ENCODE results near the gene GARIN5B.

GARIN5B gene

GRCh38 chr19:55386493-55386971 lies 23.5 kb upstream of the GARIN5B start:
- H3K9me3 ChIP-seq (ENCODE audit: control insufficient read depth, insufficient read depth, low read depth, low read length) = no peaks in the 10 kb centered on the region
- peaks cover 52% of the 10 kb centered on the region for H3K4me1 ChIP-seq (ENCODE audit: control insufficient read depth, insufficient read depth, low read length)
- H3K36me3 ChIP-seq (ENCODE audit: control insufficient read depth, insufficient read depth, low read length) = peaks cover 45% of the 10 kb centered on the region
- H3K4me3 ChIP-seq (ENCODE audit: low read depth, low read length) = peak overlapping the region; percentile 92
- H3K27ac ChIP-seq (ENCODE audit: low read depth, low read length) = no peak overlapping the region
- H3K9ac ChIP-seq (ENCODE audit: low read length) = peak overlapping the region; percentile 96
- peaks cover 14% of the 10 kb centered on the region for H3K27me3 ChIP-seq (ENCODE audit: control insufficient read depth, insufficient read depth, low read length)

GRCh38 chr19:55385724-55386492 lies 22.8 kb upstream of the GARIN5B start, which contains the start of gene RPL28:
TSS of gene RPL28 (plus strand) at chr19:55385932. CDS start at chr19:55386358, 426 bp downstream.
- H3K9me3 ChIP-seq (ENCODE audit: control insufficient read depth, insufficient read depth, low read depth, low read length) = no peaks in the 10 kb centered on the region
- peak within 1 kb of the TSS; percentile 44 for H3K27ac ChIP-seq (ENCODE audit: low read depth, low read length)
- H3K9ac ChIP-seq (ENCODE audit: low read length) = peak within 1 kb of the TSS; percentile 96
- H3K27me3 ChIP-seq (ENCODE audit: control insufficient read depth, insufficient read depth, low read length) = peaks cover 15% of the 10 kb centered on the region
- H3K36me3 ChIP-seq (ENCODE audit: control insufficient read depth, insufficient read depth, low read length) = peaks cover 45% of the 10 kb centered on the region
- peak within 1 kb of the TSS; percentile 92 for H3K4me3 ChIP-seq (ENCODE audit: low read depth, low read length)
- H3K4me1 ChIP-seq (ENCODE audit: control insufficient read depth, insufficient read depth, low read length) = peaks cover 48% of the 10 kb centered on the region

GRCh38 chr19:55384920-55385723 lies 22.1 kb upstream of the GARIN5B start:
- Histone ChIP-seq H3K27ac (ENCODE audit: low read depth, low read length) (peak overlapping the region; percentile 44), H3K9ac (ENCODE audit: low read length) (peak overlapping the region; percentile 70), H3K9me3 (ENCODE audit: control insufficient read depth, insufficient read depth, low read depth, low read length) (no peaks in the 10 kb centered on the region), H3K4me3 (ENCODE audit: low read depth, low read length) (peak overlapping the region; percentile 92), H3K36me3 (ENCODE audit: control insufficient read depth, insufficient read depth, low read length) (peaks cover 43% of the 10 kb centered on the region), H3K4me1 (ENCODE audit: control insufficient read depth, insufficient read depth, low read length) (peaks cover 41% of the 10 kb centered on the region), H3K27me3 (ENCODE audit: control insufficient read depth, insufficient read depth, low read length) (peaks cover 15% of the 10 kb centered on the region)

GRCh38 chr19:55384131-55384919 lies 21.3 kb upstream of the GARIN5B start, which contains the start of gene TMEM238:
TSS of gene TMEM238 (minus strand) at chr19:55384292. CDS start at chr19:55384259, 33 bp downstream.
- no peaks in the 10 kb centered on the region for H3K9me3 ChIP-seq (ENCODE audit: control insufficient read depth, insufficient read depth, low read depth, low read length)
- peaks cover 33% of the 10 kb centered on the region for H3K4me1 ChIP-seq (ENCODE audit: control insufficient read depth, insufficient read depth, low read length)
- peak within 1 kb of the TSS; percentile 92 for H3K4me3 ChIP-seq (ENCODE audit: low read depth, low read length)
- no peak within 1 kb of the TSS for H3K27ac ChIP-seq (ENCODE audit: low read depth, low read length)
- H3K36me3 ChIP-seq (ENCODE audit: control insufficient read depth, insufficient read depth, low read length) = peaks cover 35% of the 10 kb centered on the region
- peaks cover 18% of the 10 kb centered on the region for H3K27me3 ChIP-seq (ENCODE audit: control insufficient read depth, insufficient read depth, low read length)
- peak within 1 kb of the TSS; percentile 70 for H3K9ac ChIP-seq (ENCODE audit: low read length)

GRCh38 chr19:55383279-55384130 lies 20.4 kb upstream of the GARIN5B start:
- no peak overlapping the region for H3K27ac ChIP-seq (ENCODE audit: low read depth, low read length)
- H3K4me3 ChIP-seq (ENCODE audit: low read depth, low read length) = peak overlapping the region; percentile 92

GRCh38 chr19:55382522-55383054 lies 19.5 kb upstream of the GARIN5B start:
- no peak overlapping the region for H3K27ac ChIP-seq (ENCODE audit: low read depth, low read length)
- peaks cover 18% of the 10 kb centered on the region for H3K36me3 ChIP-seq (ENCODE audit: control insufficient read depth, insufficient read depth, low read length)
- H3K9me3 ChIP-seq (ENCODE audit: control insufficient read depth, insufficient read depth, low read depth, low read length) = no peaks in the 10 kb centered on the region
- H3K9ac ChIP-seq (ENCODE audit: low read length) = no peak overlapping the region
- H3K27me3 ChIP-seq (ENCODE audit: control insufficient read depth, insufficient read depth, low read length) = peaks cover 32% of the 10 kb centered on the region
- peaks cover 22% of the 10 kb centered on the region for H3K4me1 ChIP-seq (ENCODE audit: control insufficient read depth, insufficient read depth, low read length)
- H3K4me3 ChIP-seq (ENCODE audit: low read depth, low read length) = no peak overlapping the region

More at GRCh38 chr19:55383279-55384130, 20.4 kb upstream of the GARIN5B start:
- peak overlapping the region; percentile 70 for H3K9ac ChIP-seq (ENCODE audit: low read length)
- H3K36me3 ChIP-seq (ENCODE audit: control insufficient read depth, insufficient read depth, low read length) = peaks cover 27% of the 10 kb centered on the region
- H3K4me1 ChIP-seq (ENCODE audit: control insufficient read depth, insufficient read depth, low read length) = peaks cover 25% of the 10 kb centered on the region
- no peaks in the 10 kb centered on the region for H3K9me3 ChIP-seq (ENCODE audit: control insufficient read depth, insufficient read depth, low read depth, low read length)
- H3K27me3 ChIP-seq (ENCODE audit: control insufficient read depth, insufficient read depth, low read length) = peaks cover 26% of the 10 kb centered on the region

- Histone ChIP-seq H3K27ac (ENCODE audit: low read depth, low read length) (no peak overlapping the region), H3K36me3 (ENCODE audit: control insufficient read depth, insufficient read depth, low read length) (peaks cover 12% of the 10 kb centered on the region), H3K4me1 (ENCODE audit: control insufficient read depth, insufficient read depth, low read length) (peaks cover 20% of the 10 kb centered on the region), H3K4me3 (ENCODE audit: low read depth, low read length) (no peak overlapping the region), H3K27me3 (ENCODE audit: control insufficient read depth, insufficient read depth, low read length) (peaks cover 35% of the 10 kb centered on the region), H3K9ac (ENCODE audit: low read length) (no peak overlapping the region), H3K9me3 (ENCODE audit: control insufficient read depth, insufficient read depth, low read depth, low read length) (no peaks in the 10 kb centered on the region)
These were observed 19.0 kb upstream of the GARIN5B start for GRCh38 chr19:55382013-55382412.

GRCh38 chr19:55379174-55379573 lies 16.1 kb upstream of the GARIN5B start:
- Histone ChIP-seq H3K27me3 (ENCODE audit: control insufficient read depth, insufficient read depth, low read length) (peaks cover 38% of the 10 kb centered on the region), H3K9me3 (ENCODE audit: control insufficient read depth, insufficient read depth, low read depth, low read length) (no peaks in the 10 kb centered on the region), H3K36me3 (ENCODE audit: control insufficient read depth, insufficient read depth, low read length) (no peaks in the 10 kb centered on the region), H3K9ac (ENCODE audit: low read length) (no peak overlapping the region), H3K4me1 (ENCODE audit: control insufficient read depth, insufficient read depth, low read length) (peaks cover 27% of the 10 kb centered on the region), H3K4me3 (ENCODE audit: low read depth, low read length) (no peak overlapping the region), H3K27ac (ENCODE audit: low read depth, low read length) (no peak overlapping the region)

- Histone ChIP-seq H3K4me3 (ENCODE audit: low read depth, low read length) (peak overlapping the region; percentile 60), H3K27ac (ENCODE audit: low read depth, low read length) (no peak overlapping the region), H3K9me3 (ENCODE audit: control insufficient read depth, insufficient read depth, low read depth, low read length) (no peaks in the 10 kb centered on the region), H3K4me1 (ENCODE audit: control insufficient read depth, insufficient read depth, low read length) (peaks cover 39% of the 10 kb centered on the region), H3K9ac (ENCODE audit: low read length) (peak overlapping the region; percentile 49), H3K27me3 (ENCODE audit: control insufficient read depth, insufficient read depth, low read length) (peaks cover 35% of the 10 kb centered on the region), H3K36me3 (ENCODE audit: control insufficient read depth, insufficient read depth, low read length) (no peaks in the 10 kb centered on the region)
These were observed 14.5 kb upstream of the GARIN5B start for GRCh38 chr19:55377356-55378131.

All from HUES6 (cell line).